ENCODE data around the gene DCAF6.

DNA sequence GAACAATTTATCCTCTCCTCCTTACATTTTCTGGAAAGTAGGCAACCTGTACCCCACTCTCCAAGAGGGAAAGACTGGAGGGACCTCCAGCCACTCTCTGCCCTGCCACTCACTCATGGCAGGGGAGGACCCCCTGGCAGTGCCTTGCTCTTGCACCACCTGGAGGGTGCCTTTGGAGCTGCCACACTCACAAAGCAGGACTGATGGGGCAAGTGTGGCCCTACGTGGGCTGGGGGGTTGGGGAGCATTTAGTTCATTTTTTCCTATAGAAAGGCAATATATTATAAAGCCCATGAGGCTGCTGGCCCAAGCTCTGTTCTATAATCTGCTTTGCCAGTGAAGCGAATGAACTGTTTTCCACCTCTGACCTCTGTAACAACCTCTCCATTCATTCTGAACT lies 150.0 kb downstream of the DCAF6 start:
- TF ChIP-seq CTCF (IDR thresholded peaks at IDR 0.05) (no peak), POLR2A (IDR thresholded peaks at IDR 0.05) (no peak), EP300 (IDR thresholded peaks at IDR 0.05) (no peak)
